GM18873 (cell line): ENCODE data around the gene KRTAP23-1.

ENCODE experiments used
- ATAC-seq: cut with Tn5 transposase; IDR thresholded peaks from one replicate; pipeline ENCODE4 v1.9.1; 2021; ENCODE audit warnings: mild to moderate bottlenecking, moderate library complexity, moderate number of reproducible peaks; ENCODE audit not compliant: unreplicated experiment, low FRiP score

Gene KRTAP23-1

GRCh38 chr21:30315701-30316100 is 32.7 kb downstream of the KRTAP23-1 start:
- no peak for ATAC-seq

- no peak for ATAC-seq
Measured at GRCh38 chr21:30306884-30307283, 41.5 kb downstream of the KRTAP23-1 start.

GRCh38 chr21:30305136-30305535 is 43.3 kb downstream of the KRTAP23-1 start:
- no peak for ATAC-seq
